NCI-H446 (cell line): ENCODE measurements around the gene PBX2.
A peak's percentile ranks its signal among the peaks of the same experiment; 100 is the strongest.
"Not testable (repeated sequence)": the region's sequence is repeated elsewhere in the genome, so short reads cannot be mapped to it uniquely, and the experiment has no call there.

Source experiments
- DNase-seq, 2 experiments: peaks; one replicate each; lab custom pipeline; 2025; lab: John Stamatoyannopoulos, UW

PBX2 gene

GRCh38 chr6:32190054-32190851 is at the start of gene PBX2:
Gene PBX2, minus strand, starts transcription at chr6:32190202. Its CDS starts 287 bp downstream, at chr6:32189915.
- DNase-seq, result peak; percentile 58 to 73

DNA sequence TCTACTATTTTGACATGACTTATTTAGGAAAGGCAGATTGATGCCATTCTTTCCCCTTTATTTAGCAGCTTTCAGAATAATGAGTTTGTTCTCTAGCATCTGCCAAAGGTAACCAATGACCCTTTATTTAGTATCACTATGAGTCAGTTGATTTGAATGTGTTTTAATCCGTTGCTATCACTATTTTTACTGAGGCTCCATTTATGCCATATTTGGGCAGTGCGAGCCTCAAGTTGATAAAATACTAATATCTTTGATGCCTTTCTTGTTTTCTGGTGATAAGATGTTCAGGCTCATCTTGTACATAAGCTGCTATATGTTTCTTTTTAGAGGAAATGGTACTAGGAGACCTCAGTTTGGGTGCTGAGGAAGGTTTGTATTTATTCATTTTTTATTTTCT is 49.5 kb upstream of the PBX2 start:
- DNase-seq, result no peak

DNA sequence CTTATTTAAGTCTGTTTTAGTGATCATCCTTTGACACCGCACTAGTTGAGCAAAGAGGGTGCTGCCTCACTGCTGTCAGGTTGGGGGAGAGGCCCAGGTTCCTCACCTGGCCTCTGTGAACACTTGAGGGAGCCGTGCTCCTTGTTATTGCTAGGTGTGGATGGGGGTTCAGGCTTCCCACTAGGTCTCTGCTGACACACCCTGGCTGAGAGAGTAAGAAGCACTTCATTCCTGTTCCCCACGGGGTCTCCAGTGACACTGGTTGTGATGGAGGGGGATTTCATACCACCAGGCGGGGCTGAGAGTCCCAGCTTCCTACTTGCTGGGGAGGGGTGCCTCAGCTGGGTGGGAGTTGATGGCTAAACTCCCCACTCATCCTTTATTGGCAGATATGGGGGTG is 44.9 kb upstream of the PBX2 start:
- no peak for DNase-seq

DNA sequence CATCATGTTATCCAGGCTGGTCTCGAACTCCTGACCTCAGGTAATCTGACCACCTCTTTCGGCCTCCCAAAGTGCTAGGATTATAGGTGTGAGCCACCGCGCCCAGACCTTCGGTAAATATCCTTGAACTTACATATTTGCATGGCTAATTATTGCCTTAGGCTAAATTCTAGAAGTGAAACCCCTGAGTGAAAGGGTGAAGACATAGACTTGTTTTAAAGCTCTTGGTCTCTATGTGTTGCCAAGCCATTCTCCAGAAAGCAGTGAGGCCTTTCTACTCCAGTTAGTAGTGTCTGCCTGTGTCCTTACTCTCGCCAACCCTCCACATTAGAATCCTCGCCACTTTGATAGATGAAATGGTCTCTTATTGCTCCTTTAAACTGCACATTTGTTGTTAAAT is 36.4 kb upstream of the PBX2 start:
- DNase-seq, result no peak

- no peak for DNase-seq
Measured at GRCh38 chr6:32224696-32225095, 34.7 kb upstream of the PBX2 start.

DNA sequence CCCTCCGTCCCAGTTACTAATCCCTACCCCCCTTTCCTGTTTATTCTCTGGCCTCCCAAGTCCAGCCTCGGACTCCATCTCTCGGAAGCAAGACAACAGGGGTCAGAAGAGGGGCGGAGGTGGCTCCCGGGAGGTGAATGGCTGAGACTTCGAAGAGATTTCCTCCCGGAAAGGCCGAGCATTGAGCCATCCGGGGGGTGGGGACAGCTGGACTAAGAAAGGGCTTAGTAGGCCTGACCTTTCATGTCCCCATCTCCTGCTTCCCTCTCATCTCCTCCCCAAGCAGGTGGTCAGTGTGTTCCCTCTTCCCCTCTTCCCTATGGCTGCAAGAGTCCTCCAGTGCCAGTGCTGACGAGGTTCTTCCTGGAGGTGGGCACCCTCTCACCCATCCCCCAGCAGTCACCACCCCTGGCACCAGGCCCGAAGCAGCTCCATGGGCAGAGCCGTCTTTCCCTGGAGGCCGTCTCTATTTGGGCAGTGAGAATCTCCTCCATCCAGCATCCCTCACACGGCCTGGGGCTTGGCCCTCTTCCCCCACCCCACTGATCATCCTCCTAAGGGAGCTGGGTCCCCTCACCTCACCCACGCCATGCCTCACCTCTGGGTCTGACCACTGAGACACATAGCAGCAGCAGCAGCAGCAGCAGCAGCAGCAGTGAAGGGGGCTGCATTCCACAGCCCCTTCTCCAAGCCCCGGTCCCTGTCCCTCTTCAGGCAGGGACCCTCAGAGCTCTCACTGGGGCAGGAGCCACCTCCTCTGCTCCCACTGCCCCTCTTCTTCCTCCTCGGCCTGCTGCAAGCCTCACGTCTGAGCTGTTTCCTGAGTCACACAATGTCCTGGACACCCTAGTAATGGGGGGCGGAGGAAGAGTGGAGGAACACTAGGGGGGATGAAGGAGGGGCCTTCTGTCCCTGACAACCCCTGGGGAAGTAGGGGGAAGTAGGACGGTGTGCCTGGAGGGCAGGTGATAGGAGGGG is 33.5 kb upstream of the PBX2 start, which contains the start of gene NOTCH4:
NOTCH4 (minus strand) TSS at position 810 of the 978 bp plus-strand sequence; CDS start at position 671, 139 bp downstream.
- no peak for DNase-seq

GRCh38 chr6:32222333-32223230 is 32.6 kb upstream of the PBX2 start:
- DNase-seq, result no peak

DNA sequence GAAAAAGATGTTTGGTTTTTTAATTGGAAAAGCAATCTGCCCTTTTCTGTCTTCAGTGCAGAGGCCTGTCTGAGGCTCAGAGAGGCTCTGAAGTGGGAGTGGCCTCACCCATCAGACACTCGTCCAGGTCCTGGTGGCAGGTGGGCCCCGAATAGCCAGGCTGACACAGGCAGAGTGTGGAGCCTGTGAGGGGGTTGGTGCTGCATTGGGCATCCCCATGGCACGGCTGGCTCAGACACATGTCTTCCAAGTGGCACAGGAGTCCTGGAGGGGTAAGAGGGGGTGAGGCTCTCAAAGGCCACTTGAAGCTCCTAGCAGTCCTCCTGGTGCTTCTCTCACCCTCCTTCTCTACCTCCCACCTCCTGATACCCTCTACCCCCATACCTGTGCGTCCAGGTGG is 30.0 kb upstream of the PBX2 start:
- DNase-seq, result no peak

DNA sequence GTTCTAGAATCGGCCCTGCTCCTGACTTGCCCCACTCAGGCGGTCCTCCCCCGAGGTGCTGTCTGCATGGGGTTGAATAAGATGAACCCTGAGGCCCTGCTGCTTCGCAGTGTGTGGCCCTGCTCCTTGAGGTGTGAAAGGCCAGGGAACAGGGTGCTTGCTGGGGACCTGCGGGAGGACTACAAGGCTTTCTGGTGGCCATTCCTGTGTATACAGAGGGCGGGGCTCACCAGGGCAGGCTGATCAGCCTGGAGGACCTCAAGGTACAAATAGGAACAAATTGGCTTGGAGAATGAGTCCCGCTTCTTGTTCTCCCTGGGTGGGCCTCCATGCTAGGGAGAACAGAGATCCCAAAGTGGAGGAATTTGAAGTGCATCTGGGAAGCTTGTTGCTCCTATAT is 28.2 kb upstream of the PBX2 start:
- no peak for DNase-seq

GRCh38 chr6:32216998-32217397 is 27.0 kb upstream of the PBX2 start:
- no peak for DNase-seq

DNA sequence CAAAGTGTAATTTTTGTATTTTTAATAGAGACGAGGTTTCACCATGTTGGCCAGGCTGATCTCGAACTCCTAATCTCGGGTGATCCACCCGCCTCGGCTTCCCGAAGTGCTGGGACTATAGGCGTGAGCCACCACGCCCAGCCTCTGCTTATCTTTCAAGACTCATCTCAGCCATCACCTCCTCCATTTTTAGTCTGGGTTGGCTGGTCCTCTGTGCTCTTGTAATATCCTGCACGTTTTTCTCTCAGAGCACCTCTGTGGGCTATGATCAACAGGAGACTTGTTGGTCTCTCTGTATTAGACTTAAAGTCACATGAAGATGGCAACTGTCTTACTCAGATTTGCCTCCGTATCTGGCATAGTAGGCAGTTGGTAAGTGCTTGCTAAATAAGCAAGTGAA is 26.3 kb upstream of the PBX2 start:
- no peak for DNase-seq

- DNase-seq, result no peak
Measured at GRCh38 chr6:32215617-32216016, 25.6 kb upstream of the PBX2 start.

DNA sequence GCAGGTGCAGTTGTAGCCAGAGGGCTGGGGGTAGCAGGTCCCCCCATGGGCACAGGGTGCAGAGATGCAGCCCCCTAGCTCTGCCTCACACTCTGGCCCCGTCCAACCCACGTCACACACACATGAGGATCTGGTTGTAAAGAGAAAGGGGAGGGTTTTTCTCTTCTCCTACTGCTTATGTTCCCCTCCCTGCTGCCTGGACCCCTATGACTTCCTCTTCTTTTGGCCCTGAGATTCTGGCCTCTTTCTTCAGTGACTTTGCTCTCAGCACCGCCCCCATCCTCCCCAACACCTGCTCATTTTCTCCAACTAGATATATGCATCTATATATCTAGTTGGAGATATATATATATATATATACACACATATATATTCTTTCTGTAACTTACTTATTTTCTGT is 24.1 kb upstream of the PBX2 start:
- DNase-seq, result no peak

- no peak for DNase-seq
Measured at GRCh38 chr6:32213649-32214048, 23.6 kb upstream of the PBX2 start.

DNA sequence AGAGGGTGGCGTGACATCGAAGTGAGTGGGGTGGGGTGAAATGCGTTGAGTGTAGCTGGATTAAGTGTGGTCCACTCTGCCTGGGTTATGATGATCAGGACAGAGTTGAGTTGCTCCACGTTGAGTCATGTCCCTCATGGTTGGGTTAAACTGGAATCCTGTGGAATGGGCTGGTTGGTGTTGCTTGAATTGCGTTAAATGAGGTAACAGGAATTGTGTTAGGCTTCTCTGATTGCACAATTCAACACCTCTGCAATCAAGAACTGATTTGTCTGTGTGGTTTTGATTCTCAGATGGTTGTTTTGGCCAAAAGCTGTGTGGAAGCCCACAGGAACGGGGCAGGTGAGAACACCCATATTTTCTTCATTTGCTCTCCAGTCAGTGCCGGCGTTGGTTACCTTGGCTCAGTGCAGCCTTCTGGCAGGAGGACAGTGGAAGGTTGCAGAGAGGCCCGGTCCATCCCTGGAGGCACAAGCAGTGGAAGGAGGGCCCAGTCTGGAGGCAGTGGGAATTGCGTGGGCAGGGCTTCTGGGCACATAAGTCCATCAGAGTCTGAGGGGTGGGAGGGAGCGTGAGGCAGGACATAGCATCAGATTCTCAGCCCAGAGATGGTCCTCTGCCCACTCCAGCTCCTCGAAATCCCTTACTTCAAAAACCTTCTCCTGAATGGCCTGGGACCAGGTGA is 22.2 kb upstream of the PBX2 start:
- DNase-seq, result no peak

DNA sequence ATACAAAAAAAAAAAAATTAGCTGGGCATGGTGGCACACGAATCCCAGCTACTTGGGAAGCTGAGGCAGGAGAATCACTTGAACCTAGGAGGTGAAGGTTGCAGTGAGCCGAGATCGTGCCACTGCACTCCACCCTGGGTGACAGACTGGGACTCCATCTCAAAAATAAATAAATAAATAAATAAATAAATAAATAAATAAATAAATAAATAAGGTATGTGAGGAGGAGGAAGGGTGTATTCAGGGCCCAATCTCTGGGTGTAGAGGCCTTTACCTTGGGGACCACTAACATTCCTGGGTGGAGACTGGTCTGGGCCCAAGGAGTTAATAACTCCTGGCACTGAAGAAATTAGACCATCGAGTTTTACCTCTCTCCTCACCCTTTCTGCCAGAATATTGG is 21.4 kb upstream of the PBX2 start:
- not testable (repeated sequence) for DNase-seq

DNA sequence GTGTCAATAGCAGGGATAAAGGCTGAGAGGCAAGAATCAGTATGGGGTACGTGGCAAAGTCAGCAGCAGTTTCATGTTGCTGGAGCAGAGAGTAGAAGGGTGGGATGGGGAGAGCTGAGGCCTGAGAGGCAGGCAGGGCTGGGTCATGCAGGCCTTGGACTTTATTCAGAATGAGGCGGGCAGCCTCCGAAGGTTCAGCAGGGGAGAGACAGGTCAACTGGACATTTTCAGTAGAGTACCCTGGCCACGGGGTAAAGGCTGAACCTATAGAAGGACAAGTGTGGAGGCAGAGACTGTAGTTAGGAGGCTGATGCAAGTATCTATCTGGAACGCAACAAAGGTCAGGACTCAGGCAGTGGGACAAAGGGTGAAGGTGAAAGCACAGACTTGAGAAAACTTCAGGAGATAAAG is 20.2 kb upstream of the PBX2 start:
- no peak for DNase-seq

GRCh38 chr6:32208996-32209395 is 19.0 kb upstream of the PBX2 start:
- no peak for DNase-seq

GRCh38 chr6:32204268-32204715 is 14.3 kb upstream of the PBX2 start:
- no peak for DNase-seq

DNA sequence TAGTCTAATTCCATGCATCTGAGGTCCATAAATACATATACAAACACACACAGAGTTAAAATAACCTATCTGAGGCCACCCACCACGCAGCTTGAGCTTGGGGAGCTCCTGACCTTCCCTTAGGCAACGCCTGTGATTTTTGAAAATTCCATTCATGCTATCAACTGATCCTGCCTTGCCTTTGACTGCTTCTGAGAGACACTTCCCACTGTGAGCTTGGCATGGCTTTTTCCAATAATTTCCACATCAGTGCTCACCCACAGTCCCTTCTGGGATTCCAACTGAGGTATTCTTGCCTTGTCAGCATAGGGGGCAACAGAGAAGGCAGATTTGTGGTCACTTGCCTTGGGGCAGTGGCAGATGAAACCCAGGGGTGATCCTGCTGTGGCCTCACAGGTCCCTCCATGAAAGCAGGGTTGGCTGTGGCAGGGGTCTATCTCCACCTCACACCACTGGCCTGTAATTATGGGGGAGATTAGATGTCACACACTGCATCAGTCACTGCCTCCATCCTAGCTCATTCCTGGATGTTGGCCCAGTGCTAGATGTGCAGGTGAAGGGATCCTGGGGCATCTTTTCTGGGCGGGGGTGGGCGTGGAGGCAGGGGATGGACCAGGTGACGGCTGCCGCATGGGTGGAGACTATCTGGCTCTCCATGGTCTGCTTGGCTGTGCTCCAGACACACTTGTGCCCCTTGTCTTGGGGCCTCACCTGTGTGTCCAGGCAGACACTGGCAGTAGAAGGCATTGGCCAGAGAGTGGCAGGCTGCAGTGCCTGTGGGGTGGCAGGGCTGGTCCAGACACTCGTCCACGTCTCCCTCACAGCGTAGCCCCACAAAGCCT is 13.6 kb upstream of the PBX2 start:
- peak in 1 of 2 experiments; percentile 17 for DNase-seq
